GM03348 (cell line): ENCODE measurements around the gene CCDC27.

Source experiments
- DNase-seq: peaks from one replicate; pipeline ENCODE4 v3.0.0; 2012; ENCODE audit warnings: low spot score

The CCDC27 gene

GRCh38 chr1:3752400-3752945, at the start of gene CCDC27:
Gene CCDC27 (plus strand): TSS chr1:3752450. CDS start chr1:3752482, 32 bp downstream.
- DNase-seq = no peak

DNA sequence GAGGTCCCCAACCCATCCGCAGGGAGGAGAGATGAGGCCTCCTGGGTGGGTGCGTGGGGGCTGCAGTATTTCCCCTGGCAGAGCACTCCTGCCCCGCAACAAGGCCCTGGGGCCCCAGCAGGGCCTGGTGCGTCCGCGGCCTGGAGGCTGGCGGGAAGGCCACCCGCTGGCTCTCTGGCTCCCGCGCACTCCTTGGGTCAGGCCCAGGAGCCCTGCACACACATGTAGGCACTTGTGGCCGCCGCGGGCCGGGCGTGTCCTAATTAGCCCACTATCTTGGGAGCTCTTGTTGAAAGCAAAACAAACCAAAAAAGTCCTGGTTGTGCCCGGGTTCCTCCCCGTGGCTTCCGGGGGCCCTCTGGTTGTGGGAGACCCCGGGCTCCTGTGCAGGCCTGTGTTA, 49.7 kb upstream of the CCDC27 start:
- no peak for DNase-seq

DNA sequence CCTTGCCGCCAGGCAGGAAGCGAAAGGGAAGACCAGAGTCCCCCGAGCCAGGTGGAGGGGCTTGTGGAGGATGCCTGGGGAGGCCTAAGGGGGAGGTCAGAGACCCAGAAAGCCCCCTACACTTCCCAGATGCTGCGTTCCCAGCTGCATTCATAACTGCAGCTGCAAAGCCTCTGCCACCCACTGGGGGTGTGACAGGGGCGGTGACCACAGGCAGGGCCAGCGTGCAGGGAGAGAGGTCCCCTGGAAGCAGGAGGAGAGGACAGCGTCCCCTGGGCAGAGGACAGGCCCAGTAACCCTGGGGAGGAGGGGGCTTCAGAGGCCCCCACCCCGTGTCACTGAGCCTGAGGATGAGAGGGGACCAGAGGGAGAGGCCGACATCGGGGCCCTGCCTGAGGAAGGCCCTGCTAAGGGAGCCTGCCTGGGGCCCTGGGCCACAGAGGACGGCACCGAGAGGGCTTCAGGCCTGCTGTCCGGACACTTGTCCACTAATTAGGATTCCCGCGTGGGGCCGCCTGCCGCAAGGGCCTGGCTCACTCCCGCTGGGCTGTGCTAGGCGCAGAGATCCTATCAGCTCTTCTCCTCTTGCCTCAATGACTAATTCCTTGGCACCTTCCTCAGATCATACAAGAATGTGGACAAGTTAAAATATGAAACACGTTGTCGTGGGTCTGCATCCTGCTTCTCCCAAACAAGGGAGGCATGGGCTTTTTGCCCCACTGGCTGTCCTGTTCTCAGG, 49.1 kb upstream of the CCDC27 start:
- peak; percentile 85 for DNase-seq

GRCh38 chr1:3703786-3704371, 48.4 kb upstream of the CCDC27 start:
- no peak for DNase-seq

DNA sequence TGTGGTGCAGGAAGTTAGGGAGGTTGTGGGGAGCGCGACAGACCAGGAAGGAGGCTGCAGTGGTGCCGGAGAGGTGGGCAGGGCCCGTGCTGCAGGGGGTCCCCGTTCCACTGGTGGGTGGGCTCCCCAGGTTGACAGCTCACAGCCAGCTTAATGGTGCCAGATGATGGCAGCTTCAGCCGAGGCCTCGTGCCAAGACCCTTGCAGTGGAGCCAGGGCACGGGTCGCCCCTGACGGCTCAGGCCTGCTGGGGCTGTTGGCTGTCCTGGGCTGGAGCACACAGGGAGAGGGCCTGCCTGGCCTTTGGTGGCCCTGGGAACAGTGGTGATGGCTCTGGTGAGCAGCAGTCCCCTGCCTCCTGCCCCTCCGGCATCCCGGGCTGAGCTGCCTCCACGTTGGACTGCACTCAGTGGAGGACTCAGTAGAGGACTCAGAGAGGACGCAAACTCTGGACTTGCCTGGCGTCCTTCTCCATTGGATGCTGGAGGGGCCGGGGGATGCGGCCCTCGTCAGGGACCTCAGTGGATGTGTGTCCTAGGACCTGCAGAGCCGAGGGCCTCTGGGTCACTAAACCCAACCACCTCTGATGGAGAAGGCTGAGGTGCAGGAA, 46.8 kb upstream of the CCDC27 start:
- no peak for DNase-seq

- DNase-seq = no peak
Measured at GRCh38 chr1:3706651-3707297, 45.5 kb upstream of the CCDC27 start.

- no peak for DNase-seq
Measured at GRCh38 chr1:3707298-3707938, 44.8 kb upstream of the CCDC27 start.

- no peak for DNase-seq
Measured at GRCh38 chr1:3707939-3708328, 44.3 kb upstream of the CCDC27 start.

DNA sequence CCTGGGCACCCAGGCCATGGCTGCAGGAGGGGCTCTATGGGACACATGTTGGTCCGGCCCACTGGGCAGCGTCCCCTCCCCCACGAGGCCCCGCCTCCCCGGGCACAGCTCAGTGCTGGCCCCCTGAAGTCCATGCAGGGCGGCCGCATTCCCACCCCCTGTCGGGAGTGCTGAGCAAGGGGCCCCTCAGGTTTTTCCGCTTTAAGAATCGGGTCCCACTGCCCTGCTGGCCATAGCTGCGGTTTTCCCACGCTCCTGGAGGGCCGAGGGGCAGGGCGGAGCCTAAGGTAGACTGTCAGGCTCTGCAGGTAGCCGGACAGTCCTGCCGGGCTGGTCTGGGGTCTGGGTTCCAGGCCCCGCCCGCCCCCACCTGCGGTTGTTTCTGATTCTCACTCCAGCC, 43.5 kb upstream of the CCDC27 start:
- no peak for DNase-seq

- no peak for DNase-seq
Measured at GRCh38 chr1:3710251-3710650, 42.0 kb upstream of the CCDC27 start.

- no peak for DNase-seq
Measured at GRCh38 chr1:3711381-3711779, 40.9 kb upstream of the CCDC27 start.

- DNase-seq = no peak
Measured at GRCh38 chr1:3711780-3712451, 40.3 kb upstream of the CCDC27 start.

DNA sequence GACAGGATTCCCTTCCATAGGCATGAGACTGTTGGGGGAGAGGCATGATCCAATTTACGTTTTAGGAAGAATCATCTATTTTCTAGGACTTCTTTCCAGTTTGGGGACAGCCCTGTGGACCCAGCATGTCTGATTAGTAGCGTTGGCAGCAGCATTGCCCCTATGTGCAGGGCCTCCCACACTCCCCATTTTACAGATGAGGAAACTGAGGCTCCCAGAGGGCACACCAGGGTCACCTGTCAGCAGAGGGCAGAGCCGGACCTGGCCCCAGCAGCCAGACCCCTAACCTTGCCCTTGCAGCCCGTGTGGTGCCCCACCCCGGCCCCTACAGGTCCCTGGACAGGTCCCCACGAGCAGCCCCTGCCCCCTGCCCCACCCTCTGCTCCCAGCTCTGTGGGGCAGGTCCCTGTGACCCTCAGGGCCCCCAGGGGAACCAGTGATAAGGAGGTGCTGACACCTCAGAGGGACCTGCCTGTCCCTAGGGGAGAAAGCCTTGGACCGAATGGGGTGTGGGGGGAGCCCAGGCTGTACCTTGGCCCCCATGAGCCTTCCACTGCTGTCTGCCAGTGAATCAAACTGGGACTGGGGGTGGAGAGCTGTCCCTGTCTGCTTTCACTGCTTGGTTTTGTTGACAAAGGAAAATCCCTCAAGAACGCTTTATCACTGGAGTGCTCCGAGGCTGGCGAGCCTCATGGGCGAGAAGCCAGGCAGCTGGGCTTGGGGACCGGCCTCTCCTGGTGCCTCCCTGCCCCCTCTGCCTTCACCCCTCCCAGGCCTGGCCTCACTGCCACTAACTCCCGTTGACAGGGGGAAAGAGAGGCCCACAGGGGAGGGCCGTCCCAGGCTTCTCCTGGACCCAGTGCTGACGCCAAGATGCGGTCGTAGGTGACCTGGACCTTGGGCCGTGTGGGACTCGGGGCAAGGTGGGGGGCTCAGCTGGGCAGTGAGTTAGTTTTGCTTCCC, 39.4 kb upstream of the CCDC27 start:
- DNase-seq = no peak

- no peak for DNase-seq
Measured at GRCh38 chr1:3713840-3714239, 38.4 kb upstream of the CCDC27 start.

DNA sequence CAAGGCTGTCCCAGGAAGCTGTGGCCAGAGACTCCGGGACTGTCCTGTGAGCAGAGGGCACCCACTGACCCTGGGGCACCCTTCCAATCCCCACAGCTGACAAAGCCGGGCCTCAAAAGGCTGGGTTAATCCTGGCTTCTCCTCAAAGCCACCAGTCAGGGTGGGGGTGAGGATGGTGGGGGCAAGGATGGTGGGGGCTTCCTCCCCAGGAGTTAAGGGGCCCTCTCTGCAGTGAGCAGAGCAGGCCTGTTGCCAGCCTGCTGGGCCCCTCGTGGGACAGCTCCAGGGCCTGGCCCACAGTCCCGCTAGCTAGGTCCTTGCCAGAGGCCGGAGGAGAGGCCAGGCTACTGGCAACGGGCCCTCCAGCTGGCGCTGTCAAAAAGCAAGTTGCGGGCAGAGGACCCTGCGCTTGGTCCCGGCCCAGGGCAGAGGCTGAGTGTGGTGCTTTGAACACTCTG, 37.9 kb upstream of the CCDC27 start:
- no peak for DNase-seq

DNA sequence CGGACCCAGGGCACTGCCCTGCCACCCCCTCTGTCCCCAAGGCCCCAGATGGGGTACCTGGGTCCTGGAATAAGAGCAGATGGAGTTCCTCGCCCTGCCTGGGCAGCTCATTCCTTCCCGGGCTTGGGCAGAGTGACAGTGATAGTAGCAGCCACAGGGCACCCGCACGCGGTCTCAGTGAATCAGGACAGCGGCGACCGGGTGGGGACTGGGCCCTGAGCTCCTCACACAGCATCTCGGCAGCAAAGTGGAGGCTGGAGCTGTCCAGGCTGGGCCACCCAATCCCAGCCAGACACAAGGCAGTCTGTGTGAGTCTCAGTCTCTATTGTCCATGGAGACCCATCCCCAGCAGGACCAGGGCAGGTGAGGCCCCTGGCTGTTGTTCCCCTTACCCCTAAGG, 37.4 kb upstream of the CCDC27 start:
- no peak for DNase-seq

- DNase-seq = no peak
Measured at GRCh38 chr1:3716351-3716750, 35.9 kb upstream of the CCDC27 start.

GRCh38 chr1:3717041-3717714, 35.1 kb upstream of the CCDC27 start:
- no peak for DNase-seq

DNA sequence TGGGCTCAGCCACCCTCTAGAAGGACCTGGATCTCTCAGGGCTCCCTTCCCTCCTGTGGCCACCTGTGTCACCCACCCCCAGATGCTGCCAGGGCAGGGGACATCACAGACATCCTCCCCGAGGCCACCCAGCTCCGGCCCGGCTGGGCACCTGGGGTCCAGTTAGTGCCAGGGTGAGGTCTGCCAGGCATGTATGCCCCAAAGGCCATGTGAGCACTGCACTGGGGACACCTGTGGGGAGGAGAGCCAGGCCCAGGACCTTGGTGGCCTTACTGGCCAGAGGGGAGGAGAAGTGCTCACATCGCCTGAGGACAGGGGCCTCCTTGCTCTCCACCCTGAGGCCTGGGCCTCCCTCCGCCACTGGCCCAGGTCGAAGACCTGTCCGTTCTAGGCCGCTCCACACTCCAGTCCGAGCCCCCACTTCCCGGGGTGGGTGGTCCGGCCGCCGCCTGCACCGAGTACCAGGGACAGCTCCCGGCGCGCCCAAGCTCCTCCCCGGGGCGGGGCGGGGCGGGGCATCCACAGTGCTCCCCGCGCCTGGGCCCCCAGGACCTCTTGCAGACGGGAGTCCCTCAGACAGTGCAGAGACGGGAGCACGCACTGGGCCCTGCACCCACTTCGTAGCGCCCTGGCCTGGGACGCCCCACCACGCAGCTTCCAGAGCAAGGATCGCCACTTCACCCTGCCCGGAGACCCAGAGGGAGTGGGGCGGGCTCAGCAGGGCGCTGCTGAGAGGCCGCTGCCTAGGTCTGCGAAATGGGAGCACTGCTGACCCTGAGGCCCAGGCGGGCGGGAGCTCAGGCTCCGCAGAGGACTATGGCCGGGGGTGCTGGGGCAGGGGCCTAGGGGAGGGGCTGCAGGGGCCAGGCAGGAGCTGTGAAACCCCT, 34.3 kb upstream of the CCDC27 start:
- peak; percentile 77 for DNase-seq
